Psoas muscle (tissue), 8 donors: ENCODE data around the gene TBC1D14. TPM values are rescaled to one million over a fixed set of nuclear protein-coding genes. Genes with fewer than 3 reads are reported as not detected.

Experiments used
- ATAC-seq, 4 donors: fragments of 200-7000 bp; cut with Tn5 transposase; one replicate each; pipeline ENCODE4 v1.9.1; 2020; ENCODE audit warnings: moderate library complexity in 3 of 4, mild to moderate bottlenecking in 2 of 4
- DNase-seq, 2 donors: peaks; one replicate each; pipeline ENCODE4 v3.0.0-alpha.2; 2020
- H3K27ac ChIP-seq: fragments of 200-600 bp; one replicate; pipeline ENCODE4 v1.8.0; 2022
- H3K27me3 ChIP-seq, 3 donors: fragments of 200-600 bp in 1 of 3; one replicate each; pipeline versions ENCODE4 v1.6.1 to v1.8.0; 2013 to 2022; ENCODE audit warnings: low read length in 2 of 3, mild to moderate bottlenecking in 2 of 3, moderate library complexity in 1 of 3; ENCODE audit not compliant: insufficient read depth in 3 of 3
- H3K36me3 ChIP-seq, 2 donors: fragments of 200-600 bp in 1 of 2; one replicate each; pipeline versions ENCODE4 v1.6.1 to v1.8.0; 2013 to 2022; ENCODE audit warnings: low read depth in 1 of 2, mild to moderate bottlenecking in 1 of 2, moderate library complexity in 1 of 2; ENCODE audit not compliant: insufficient read depth in 1 of 2
- H3K4me1 ChIP-seq: fragments of 200-600 bp; one replicate; pipeline ENCODE4 v1.8.0; 2022
- H3K4me3 ChIP-seq: fragments of 200-600 bp; one replicate; pipeline ENCODE4 v1.8.0; 2022; ENCODE audit warnings: mild to moderate bottlenecking
- H3K9me3 ChIP-seq: fragments of 200-600 bp; one replicate; pipeline ENCODE4 v1.8.0; 2022
- CTCF ChIP-seq: fragments of 200-600 bp; IDR thresholded peaks from one replicate; pipeline ENCODE4 v1.8.0; 2022; ENCODE audit warnings: antibody characterized with exemption
- whole genome bisulfite sequencing, 3 donors: extraction: QIAGEN DNeasy Blood & Tissue Kit; methylation state at CpG; one replicate each; pipeline versions ENCODE4 v1.1.6 to v1.1.7; 2013; 5-methylcytosine and 5-hydroxymethylcytosine counted together
- intact Hi-C, 2 donors: fragments of 100-400 bp; cut with DNase I; formaldehyde crosslinking; loops; one replicate each; pipeline versions ENCODE4 v1.11.0 to v1.14.2; 2022
- polyA plus RNA-seq, 3 donors: library from polyadenylated mRNA; stranded (reverse); fragments of 200-250 nt; gene quantifications; one replicate each; pipeline ENCODE4 v1.2.3, GENCODE V29; 2013
- total RNA-seq, 4 donors: library from RNA; stranded (reverse); fragmentation: NEBNext Ultra II Directional in 2 of 4; extraction: Animal tissue kit (Norgen Biotek cat#: 25700) in 2 of 4; gene quantifications; one replicate each; pipeline versions ENCODE4 v1.2.1 to v1.2.4, GENCODE V29; 2021 to 2023
- donor health status: healthy with polysubstance abuse.
- donor health status: DM: no; HTN: no; CAD: no; lungs with moderate emphysema.
- donor health status: Bipolar disorder and iron deficiency.
- donor health status: healthy.
- donor health status: DM: yes; HTN: yes; CAD: no.
- donor health status: DM: no; HTN: no; CAD: no.
- donor health status: DM: no; HTN: no; CAD: no.
- donor health status: DM: yes; HTN: yes; CAD: no.

Gene TBC1D14
- total and polyA plus RNA-seq, 7 donors = 14.7 to 45.5 (median 33.1) TPM

- no peaks in the 10 kb centered on the region for H3K27me3 ChIP-seq
- intact Hi-C loops = loop anchor here in 1 of 2 donors (5.0 kb wide), 1 partner anchor 49 kb away; no protein-coding TSS in a partner anchor
- 89 to 93% (median 91%) methylated on average over 20 of the region's 20 CpGs for WGBS, 3 donors
- H3K36me3 ChIP-seq = no peaks in the 10 kb centered on the region
- no peak for TF ChIP-seq CTCF
- DNase-seq = no peak
- no peak for ATAC-seq
- H3K4me1 ChIP-seq = peaks cover 30% of the 10 kb centered on the region
- no peaks in the 10 kb centered on the region for H3K9me3 ChIP-seq
- no peak overlapping the region for H3K27ac ChIP-seq
- no peak overlapping the region for H3K4me3 ChIP-seq
These were observed 52.0 kb downstream of the TBC1D14 start for GRCh38 chr4:6961496-6962210.

- DNase-seq (no peak), ATAC-seq (no peak)
- Histone ChIP-seq H3K4me3 (no peak overlapping the region), H3K9me3 (no peaks in the 10 kb centered on the region), H3K4me1 (peaks cover 30% of the 10 kb centered on the region), H3K36me3 (no peaks in the 10 kb centered on the region), H3K27me3 (no peaks in the 10 kb centered on the region), H3K27ac (no peak overlapping the region)
- intact Hi-C loops = loop anchor here in 1 of 2 donors (5.0 kb wide), 1 partner anchor 50 kb away; no protein-coding TSS in a partner anchor
- no peak for TF ChIP-seq CTCF
- WGBS, 3 donors = 66 to 81% (median 76%) methylated on average over 17 of the region's 17 CpGs
These were observed 52.8 kb downstream of the TBC1D14 start for GRCh38 chr4:6962211-6963041.

- Histone ChIP-seq H3K27me3 (no peaks in the 10 kb centered on the region), H3K27ac (no peak overlapping the region), H3K9me3 (no peaks in the 10 kb centered on the region), H3K4me3 (no peak overlapping the region), H3K36me3 (peaks cover 0 to 5% of the 10 kb centered on the region in 2 donors), H3K4me1 (peaks cover 30% of the 10 kb centered on the region)
- TF ChIP-seq CTCF = no peak
- DNase-seq = no peak
- intact Hi-C loops = loop anchor here in 1 of 2 donors (5.0 kb wide), 1 partner anchor 51 kb away; no protein-coding TSS in a partner anchor
- WGBS, 3 donors = 62 to 77% (median 63%) methylated on average over 11 to 12 of the region's 12 CpGs
- peak; percentile 14 to 55 (median 32) for ATAC-seq
These were observed 53.5 kb downstream of the TBC1D14 start for GRCh38 chr4:6963139-6963611.

- Histone ChIP-seq H3K4me1 (peaks cover 41% of the 10 kb centered on the region), H3K36me3 (peaks cover 0 to 5% of the 10 kb centered on the region in 2 donors), H3K27me3 (no peaks in the 10 kb centered on the region), H3K9me3 (no peaks in the 10 kb centered on the region), H3K4me3 (no peak overlapping the region), H3K27ac (peak overlapping the region; percentile 83)
- WGBS, 3 donors = 76 to 82% (median 77%) methylated on average over 5 of the region's 5 CpGs
- TF ChIP-seq CTCF = no peak
- intact Hi-C loops = loop anchor here (2.0 to 5.0 kb wide), 2 partner anchors 40 to 53 kb away; no protein-coding TSS in a partner anchor
- ATAC-seq = peak in 3 of 4 donors; percentile 2 to 13 (median 9)
- DNase-seq = no peak
These were observed 55.2 kb downstream of the TBC1D14 start for GRCh38 chr4:6964858-6965257.
